NCI-H446 treated with DMSO at 0.1 percent for 48 hours (cell line): ENCODE results near the gene CDK11B.
"Not testable (repeated sequence)": the region's sequence is repeated elsewhere in the genome, so short reads cannot be mapped to it uniquely, and the experiment has no call there.

Source experiments
- DNase-seq: peaks from one replicate; lab custom pipeline; 2025; lab: John Stamatoyannopoulos, UW

The CDK11B gene

DNA sequence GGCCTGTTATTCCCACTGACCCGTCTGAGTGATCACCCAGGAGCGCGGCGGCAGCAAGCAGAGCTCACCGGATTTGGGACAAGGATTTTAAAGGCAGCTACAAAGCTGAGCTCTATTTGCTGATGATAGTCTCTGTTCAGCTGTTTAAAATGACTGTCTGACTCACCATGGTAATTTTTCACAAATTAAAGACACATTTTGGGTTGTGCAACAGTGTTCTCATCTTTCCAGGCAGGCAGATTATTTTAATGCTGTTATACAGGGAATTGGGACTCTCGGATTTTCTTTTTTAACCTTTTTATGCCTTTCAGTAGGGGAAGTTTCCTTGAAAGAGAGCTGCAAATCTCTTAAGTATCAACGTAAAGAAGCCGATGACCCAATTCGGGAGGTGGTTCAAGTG, 3.6 kb upstream of the CDK11B start:
- not testable (repeated sequence) for DNase-seq

DNA sequence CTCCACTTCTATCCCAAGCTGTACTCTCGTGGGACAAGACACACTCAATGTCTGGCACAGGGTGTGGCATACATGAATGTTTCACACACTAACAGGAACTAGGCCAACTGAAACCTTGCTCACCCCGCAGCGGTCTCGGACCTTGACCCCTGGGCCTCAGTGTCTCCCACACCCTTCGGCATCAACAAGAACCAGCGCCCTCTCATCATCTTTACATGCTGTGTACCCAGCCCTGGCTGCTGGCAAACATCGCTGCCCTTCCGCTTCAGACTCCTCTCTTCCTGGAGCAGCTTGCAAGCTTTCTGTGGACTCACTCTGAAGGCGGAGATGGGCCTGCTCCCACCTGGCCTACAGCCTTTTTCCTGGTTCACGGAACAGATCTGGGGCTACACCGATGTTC, 10.5 kb downstream of the CDK11B start:
- not testable (repeated sequence) for DNase-seq

DNA sequence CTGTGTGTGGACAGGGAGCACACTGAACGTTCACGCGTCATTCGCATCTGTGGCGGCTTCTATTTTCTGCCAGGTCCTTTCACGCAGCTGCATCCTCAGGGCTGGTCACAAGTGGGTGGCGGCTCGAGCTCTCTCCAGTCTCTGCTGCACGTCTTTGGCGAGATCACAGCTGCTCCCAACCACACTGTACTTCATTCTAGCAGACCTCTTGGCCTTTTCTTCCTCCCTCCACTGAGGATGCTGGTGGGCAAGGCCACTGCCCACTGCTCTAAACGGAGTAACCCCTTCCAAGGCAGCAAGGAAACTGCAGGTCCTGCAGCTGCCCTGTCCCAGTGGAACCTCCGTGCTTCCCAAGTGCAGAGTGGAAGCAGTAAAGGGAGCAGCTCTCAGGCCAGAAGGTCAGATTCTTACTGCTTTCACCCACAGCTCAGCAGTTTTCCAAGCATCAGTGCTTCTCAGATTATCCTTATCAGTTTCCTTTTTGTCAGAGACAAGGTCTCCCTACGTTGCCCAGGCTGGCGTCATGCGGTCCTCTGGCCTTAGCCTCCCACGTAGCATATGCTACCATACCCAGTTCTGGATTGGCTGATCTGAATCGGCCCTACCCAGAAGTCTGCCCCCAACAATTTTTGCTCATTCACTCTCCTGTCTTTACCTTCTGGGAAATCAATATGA, 11.1 kb downstream of the CDK11B start:
- not testable (repeated sequence) for DNase-seq

DNA sequence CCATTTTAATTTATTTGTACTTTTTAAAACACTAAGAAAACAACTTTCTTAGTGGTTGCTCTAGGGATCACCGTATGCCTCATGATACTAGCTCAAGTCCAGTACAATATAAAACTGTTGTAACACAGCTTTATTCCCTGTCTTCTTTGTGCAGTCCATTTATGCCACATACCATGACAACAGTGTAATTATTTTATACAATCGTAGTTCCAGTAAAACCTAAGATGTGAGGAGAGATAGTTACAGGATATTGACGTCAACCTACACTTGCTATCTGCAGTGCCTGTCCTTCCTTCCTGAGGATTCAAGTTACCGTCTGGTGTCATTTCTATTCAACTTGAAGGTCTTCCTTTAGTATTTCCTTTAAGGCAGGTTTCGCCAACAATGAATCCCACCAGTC, 12.5 kb downstream of the CDK11B start:
- not testable (repeated sequence) for DNase-seq

DNA sequence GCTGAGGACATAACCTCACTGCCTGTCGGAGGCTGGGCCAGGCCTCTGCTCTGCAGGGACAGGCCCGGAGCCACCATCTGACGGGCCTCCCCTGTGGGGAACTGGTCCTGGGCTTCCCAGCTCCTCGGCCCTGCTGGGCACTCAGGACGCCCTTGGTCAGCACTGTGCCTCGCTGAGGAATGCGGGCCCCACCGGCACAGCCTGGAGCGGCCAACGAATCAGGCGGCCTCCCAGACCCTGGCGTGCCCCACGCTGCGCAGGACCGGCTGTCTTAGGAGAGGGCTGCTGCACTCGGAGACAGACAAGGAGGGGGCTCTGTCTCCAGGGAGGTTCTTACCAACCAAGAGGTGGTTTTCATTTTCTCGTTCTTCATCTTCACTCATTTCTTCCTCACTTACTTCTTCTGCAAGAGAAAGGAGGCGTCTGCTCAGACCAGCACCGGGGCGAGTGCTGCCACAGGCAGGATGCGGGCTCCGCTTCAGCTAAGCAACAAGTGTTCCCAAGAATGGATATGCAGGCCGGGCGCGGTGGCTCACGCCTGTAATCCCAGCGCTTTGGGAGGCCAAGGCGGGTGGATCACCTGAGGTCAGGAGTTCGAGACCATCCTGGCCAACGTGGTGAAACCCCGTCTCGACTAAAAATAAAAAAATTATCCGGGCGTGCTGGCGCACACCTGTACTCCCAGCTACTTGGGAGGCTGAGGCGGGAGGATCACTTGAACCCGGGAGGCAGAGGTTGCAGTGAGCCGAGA, 17.9 kb downstream of the CDK11B start:
- DNase-seq: not testable (repeated sequence)

DNA sequence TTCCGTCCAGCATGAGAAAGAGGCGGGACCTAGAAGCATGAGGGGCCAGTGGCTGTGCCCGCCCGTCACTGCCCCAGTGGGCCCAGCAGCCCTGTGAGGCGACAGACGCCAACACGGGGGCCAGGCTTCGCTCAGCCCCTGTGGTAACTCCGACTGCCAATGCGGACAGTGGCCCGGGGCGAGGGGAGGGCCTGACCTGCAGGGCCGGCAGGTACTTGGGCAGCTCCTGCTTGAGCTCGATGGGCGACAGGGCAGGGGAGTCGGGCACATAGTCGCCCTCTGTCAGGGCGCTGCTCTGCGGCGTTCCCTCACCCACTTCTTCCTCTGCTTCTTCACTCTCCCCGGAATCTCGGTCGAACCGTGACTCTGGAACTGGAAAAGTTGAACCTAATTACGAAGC, 18.7 kb downstream of the CDK11B start:
- not testable (repeated sequence) for DNase-seq

DNA sequence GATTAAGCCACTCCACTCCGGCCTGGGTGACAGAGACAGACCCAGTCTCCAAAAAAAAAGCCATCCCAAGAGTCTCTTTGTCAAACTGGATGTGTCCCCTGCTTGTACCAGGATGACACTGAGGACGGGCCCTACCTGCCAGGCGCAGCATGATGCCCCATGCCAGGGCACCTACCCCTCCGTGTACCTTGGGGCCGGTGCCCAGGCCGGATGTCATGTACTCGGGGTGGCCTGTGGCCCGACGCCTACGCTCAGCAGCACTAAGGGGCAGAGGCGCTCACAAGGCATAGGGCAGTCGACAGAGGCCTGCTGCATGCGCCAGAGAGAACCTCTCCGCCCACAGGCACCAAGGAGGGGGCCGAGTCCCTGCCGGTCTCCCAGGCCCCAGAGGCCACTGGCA, 19.4 kb downstream of the CDK11B start:
- not testable (repeated sequence) for DNase-seq

DNA sequence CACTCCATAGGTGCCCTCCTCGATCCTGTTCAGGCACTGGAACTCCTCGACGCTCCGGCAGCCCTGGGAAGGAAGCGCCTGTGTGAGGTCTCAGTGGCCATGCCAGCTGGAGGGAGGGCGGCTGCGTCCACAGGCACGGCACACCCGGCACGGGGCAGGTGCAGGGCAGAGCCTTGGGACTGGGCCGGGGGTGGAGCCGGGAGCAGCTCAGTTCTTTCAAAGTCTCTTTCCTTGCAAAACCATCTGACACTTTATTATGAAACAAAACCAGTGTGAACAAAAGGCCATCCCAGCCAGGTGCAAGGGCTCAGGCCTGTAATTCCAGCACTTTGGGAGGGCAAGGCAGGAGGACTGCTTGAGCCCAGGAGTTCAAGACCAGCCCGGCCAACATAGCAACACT, 20.3 kb downstream of the CDK11B start:
- DNase-seq: not testable (repeated sequence)

DNA sequence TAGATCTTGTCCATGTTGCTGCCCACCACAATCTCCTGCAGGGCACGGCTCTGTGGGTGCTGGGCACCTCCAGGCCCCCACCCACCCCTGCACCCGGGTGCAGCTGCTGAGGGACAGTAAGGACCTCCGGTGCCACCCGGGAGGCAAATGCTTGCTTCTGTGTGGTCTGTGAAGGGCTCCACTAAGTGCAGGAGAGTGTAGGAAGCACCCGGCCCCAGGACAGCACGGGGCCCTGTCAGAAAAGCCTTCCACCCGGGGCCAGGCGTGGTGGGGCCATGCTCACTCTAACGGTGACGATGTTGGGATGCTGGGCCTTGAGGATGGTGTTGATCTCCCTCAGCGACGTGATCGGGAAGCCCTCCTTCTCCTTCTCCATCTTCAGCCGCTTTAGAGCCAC, 21.3 kb downstream of the CDK11B start:
- not testable (repeated sequence) for DNase-seq

DNA sequence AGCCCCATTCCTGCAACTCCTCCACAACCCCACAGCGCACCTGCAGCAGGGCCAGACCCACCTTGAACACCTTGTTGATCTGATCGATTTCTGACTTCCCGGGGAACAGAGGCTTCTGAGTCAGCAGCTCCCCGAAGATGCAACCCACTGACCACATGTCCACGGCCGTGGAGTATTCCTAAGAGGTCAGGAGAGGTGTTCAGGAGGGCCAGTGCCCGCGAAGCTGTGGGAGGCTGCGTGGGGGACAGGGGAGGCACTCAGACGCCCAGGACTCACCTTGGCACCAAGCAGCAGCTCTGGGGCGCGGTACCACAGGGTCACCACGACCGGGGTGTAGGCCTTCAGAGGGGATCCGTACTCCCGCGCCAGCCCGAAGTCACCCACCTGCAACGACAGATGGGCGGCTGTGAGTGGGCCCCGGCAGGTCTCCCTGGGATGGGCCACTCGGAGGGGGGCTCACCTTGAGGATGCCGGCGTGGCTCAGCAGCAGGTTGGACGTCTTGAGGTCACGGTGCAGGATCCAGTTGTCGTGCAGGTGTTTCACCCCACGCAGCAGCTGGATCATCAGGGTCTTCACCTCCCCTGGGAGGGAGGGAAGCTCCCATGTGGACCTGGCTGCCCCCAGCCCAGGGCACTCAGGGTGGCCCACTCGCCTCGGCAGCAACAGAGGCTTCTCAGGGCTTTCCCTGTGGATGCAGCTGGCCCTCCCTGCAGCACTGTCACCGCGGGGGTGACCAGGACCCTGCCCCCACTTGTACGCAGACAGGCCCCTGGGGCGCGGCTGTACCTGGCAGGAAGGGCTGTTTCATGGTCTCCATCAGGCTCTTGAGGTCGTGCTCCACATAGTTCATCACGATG, 22.0 kb downstream of the CDK11B start:
- not testable (repeated sequence) for DNase-seq

DNA sequence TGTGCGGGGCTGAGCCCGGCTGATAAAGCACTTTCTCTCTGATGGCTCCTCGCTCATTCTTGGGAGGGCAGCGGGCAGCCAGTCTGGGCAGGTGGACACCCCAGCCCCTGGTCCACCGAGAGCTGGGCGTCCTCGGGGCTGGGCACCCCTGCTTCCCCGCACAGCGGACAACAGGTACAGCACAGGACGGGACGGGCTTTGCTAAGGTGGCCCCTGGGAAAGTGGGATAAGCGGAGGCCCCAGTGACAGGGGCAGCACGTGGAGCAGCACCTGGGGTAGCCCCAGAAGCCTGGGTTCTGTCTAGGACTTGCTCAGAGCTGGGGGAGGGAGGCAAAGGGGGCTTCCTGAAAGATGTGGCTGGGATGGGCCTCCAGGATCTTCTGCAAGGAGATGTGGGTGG, 24.2 kb downstream of the CDK11B start:
- not testable (repeated sequence) for DNase-seq

DNA sequence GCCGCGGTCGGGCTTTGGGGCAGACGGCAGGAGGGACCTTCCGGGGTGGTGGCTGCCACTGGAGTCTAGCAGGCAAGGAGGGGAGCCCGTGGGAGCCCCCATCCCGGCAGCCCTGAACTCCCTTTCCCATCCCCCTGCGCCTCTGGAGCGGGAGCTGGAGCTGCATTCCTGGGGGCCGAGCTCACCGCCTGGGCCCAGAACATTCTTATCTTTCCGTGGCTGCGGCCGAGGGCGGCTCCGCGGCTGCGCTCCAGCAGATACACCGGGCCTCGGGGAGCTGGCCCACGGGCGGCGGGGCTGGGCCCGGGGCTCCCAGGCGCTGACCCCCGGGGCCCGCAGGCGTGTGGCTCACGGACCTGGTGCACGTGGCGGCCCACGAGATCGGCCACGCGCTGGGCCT, 25.4 kb downstream of the CDK11B start:
- DNase-seq: not testable (repeated sequence)

DNA sequence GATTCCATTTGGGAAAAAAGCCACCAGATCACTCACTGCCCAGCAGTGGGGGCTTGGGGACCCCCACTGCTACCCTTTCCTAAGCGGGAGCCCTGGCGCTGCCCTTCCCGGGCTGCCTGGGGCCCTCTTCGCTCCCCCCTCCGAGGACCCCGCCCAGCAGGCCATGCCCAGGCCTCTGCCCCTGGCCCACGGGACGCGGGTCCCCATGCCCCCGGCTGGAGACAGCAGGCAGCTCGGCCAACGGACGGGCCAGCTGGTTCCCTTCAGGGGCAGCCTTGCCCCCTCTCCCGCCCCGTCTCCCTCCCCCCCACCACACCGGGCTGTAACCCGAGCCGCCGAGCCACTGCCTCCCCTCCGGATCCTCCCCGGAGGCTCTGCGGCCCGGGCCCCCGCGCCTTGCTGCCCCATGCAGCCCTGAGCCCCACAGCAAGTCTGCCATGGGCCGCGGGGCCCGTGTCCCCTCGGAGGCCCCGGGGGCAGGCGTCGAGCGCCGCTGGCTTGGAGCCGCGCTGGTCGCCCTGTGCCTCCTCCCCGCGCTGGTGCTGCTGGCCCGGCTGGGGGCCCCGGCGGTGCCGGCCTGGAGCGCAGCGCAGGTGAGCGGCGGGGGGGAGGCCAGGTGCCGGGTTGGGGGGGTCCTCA, 26.9 kb downstream of the CDK11B start, which contains the start of gene MMP23B:
TSS of gene MMP23B (plus strand) at position 392 of the 639 bp plus-strand sequence. CDS start at position 438, 46 bp downstream.
- DNase-seq: no peak

DNA sequence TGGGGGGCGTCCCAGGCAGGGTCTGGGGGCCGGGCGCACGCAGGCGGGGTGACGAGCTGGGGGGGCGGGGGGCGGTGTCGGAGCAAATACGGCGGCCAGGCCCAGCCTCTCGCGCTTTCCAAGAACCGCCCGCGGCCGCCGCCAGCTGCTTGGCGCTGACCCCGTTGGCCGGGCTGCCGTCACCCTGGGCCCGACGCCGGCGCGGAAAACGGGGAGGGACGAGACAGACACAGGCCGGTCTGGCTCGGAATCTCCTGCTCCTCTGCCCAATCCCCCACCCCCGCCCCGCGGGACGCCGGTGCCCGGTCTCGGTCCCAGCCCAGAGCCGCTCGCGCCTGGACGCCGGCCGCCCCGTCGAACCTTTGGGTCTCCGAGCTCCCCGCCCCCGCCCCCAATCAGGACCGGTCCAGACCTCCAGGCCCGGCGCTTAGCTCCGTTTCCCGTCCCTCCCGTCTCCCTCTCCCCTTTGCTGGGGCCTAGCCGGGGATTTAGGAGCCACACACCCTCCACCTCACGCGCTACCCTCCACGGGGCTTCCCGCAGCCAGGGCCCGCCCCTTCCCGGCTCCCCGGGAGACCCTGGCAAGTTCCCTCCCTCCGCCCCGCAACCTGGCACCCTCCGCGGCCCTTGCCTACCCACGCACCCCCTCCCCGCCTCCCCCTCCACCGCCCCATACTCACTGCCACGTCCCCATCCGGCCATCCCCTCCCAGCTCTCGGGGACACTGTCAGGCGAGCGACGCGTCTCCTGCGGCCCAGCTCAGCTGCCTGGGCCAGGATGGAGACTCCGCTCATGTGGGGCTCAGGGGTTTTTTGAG, 27.6 kb downstream of the CDK11B start:
- no peak for DNase-seq

DNA sequence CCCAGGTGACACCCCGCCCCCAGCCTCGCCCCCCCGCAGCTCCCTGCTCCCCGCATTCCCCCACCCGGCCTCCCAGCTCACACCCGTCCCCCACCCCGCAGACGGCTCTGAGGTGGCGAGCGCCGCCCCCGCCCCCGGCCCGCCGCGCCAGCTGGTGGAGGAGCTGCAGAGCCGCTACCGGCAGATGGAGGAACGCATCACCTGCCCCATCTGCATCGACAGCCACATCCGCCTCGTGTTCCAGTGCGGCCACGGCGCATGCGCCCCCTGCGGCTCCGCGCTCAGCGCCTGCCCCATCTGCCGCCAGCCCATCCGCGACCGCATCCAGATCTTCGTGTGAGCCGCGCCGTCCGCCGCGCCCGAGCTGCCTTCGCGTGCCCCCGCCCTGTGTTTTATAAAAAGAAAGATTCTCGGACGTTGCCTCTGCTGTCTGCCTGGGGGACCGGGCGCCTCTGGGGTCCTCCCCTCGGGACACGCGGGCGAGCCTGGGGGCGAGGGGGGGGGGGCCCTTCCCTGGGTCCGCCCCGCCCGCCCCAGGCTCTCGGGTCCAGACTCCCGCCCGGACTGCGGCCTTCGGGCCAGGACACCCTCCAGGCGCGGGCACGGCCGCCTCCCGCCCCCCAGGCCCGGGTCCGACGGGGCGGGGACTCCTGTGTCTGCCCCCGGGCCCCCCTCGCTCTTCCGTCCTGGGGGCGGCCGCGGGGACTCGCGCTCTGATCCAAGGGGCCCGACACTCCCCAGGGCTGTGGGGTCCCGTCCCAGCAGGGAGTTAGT, 28.4 kb downstream of the CDK11B start:
- no peak for DNase-seq

DNA sequence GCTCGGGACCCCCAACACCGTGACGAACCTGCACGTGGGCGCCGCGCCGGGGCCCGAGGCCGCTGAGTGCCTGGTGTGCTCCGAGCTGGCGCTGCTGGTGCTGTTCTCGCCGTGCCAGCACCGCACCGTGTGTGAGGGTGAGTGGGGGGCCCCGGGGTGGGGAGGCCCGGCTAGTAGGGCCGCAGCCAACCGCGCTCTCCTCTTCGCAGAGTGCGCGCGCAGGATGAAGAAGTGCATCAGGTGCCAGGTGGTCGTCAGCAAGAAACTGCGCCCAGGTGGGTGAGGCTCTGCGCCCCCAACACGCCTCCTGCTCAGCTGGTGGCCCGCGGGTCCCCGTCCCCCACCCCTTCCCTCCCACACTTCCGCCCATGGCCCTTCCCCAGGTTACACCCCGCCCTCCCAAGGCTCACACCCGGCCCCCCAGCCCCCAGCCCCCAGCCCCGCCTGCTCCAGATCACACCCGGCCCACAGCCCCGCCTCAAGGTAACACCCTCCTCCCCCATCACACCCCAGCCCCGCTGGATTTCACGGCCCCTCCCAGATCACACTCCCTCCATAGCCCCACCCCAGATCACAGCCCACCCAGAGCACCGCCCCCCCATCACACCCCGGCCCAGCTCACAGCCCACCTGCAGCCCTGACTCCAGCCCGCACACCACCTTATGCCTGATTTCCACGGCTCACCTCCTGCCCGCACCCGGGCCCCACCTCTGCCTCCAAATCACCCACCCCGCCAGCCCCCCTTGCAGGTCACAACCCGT, 29.2 kb downstream of the CDK11B start:
- no peak for DNase-seq

DNA sequence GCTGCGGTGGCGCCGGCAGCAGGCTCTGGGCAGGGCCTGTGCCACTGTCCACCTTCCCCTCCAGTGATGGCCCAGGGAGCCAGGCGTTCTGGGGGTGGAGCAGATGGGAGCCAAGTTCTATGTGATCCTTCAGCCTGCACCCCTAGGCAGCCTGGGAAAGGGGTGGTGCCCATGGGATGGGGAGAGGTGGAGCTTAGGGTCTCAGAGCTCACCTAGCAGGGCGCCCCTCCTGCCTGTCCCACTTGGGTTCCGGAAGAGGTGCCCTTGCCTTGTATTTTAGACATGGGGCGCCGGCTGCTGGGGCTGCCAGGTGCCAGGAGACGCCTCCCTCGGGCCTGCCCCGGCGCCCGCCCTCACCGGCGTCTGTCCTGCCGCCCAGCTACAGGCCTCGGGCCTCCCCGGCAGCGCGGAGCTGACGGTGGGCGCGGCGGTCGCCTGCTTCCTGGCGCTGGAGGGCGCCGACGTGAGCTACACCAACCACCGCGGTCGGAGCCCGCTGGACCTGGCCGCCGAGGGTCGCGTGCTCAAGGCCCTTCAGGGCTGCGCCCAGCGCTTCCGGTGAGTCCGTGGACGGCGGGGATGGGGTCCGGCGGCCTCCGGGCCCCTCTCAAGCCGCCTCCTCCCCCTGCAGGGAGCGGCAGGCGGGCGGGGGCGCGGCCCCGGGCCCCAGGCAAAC, 29.9 kb downstream of the CDK11B start:
- DNase-seq: no peak

DNA sequence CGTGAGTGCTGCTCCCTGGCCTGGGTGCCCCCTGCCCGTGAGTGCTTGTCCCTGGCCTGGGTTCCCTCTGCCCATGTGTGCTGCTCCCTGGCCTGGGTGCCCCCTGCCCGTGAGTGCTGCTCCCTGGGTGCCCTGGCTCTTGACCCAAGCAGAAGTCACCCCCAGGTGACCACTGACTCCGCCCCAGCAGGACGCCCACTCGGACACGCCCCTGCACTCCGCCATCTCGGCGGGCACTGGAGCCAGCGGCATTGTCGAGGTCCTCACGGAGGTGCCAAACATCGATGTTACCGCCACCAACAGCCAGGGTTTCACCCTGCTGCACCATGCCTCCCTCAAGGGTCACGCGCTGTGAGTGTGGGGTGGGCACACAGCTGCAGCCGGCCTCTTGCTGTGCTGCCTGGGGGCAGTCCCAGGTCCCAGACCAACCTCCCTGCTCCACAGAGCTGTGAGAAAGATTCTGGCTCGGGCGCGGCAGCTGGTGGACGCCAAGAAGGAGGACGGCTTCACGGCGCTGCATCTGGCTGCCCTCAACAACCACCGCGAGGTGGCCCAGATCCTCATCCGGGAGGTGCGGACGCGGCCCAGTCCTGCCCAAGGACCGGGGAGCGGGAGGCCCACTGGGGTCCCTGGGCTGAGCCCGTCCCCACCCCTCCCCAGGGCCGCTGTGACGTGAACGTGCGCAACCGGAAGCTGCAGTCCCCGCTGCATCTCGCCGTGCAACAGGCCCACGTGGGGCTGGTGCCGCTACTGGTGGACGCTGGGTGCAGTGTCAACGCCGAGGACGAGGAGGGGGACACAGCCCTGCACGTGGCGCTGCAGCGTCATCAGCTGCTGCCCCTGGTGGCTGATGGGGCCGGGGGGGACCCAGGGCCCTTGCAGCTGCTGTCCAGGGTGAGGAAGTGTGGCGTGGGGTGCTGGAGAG, 30.7 kb downstream of the CDK11B start:
- no peak for DNase-seq
